Immature natural killer cell (primary cell): ENCODE data around the gene CNOT3. TPM values are rescaled to one million over a fixed set of nuclear protein-coding genes. Genes with fewer than 3 reads are reported as not detected.
A peak's percentile ranks its signal among the peaks of the same experiment; 100 is the strongest.
"Not testable (repeated sequence)": the region's sequence is repeated elsewhere in the genome, so short reads cannot be mapped to it uniquely, and the experiment has no call there.

ENCODE experiments used
- DNase-seq, 3 donors: peaks; one replicate each; pipeline ENCODE4 v3.0.0; 2022; ENCODE audit warnings: mixed read lengths in 1 of 3
- H3K27ac Mint-ChIP-seq, 6 donors: one replicate each; pipeline ENCODE4 v1.8.0; 2020; ENCODE audit warnings: mixed read lengths in 6 of 6, mild to moderate bottlenecking in 5 of 6, inconsistent platforms in 4 of 6, moderate library complexity in 3 of 6
- H3K27me3 Mint-ChIP-seq, 3 donors: one replicate each; pipeline ENCODE4 v1.8.0; 2020 to 2021; ENCODE audit warnings: low read depth in 3 of 3, mild to moderate bottlenecking in 3 of 3, mixed read lengths in 3 of 3, moderate library complexity in 3 of 3, inconsistent platforms in 1 of 3
- H3K36me3 Mint-ChIP-seq, 3 donors: one replicate each; pipeline ENCODE4 v1.8.0; 2020; ENCODE audit warnings: mixed read lengths in 3 of 3, inconsistent platforms in 2 of 3, mild to moderate bottlenecking in 2 of 3
- H3K4me1 Mint-ChIP-seq, 2 donors: one replicate each; pipeline ENCODE4 v1.8.0; 2020; ENCODE audit warnings: inconsistent platforms in 2 of 2, mild to moderate bottlenecking in 2 of 2, mixed read lengths in 2 of 2, moderate library complexity in 1 of 2
- H3K4me3 Mint-ChIP-seq, 5 donors: one replicate each; pipeline ENCODE4 v1.8.0; 2020; ENCODE audit warnings: mild to moderate bottlenecking in 5 of 5, mixed read lengths in 5 of 5, inconsistent platforms in 3 of 5, moderate library complexity in 3 of 5
- H3K9me3 Mint-ChIP-seq, 6 donors: one replicate each; pipeline ENCODE4 v1.8.0; 2020; ENCODE audit warnings: mild to moderate bottlenecking in 6 of 6, mixed read lengths in 6 of 6, inconsistent platforms in 4 of 6, moderate library complexity in 3 of 6
- polyA plus RNA-seq, 3 donors: library from polyadenylated mRNA; unstranded; fragments of 300-500 nt; fragmentation: Illumina TruSeq; gene quantifications; one replicate each; pipeline ENCODE4 v1.2.3, GENCODE V29; 2021

CNOT3 gene
- polyA plus RNA-seq, 3 donors from 2014 or later, result 2.8 to 13.3 (median 4.0) TPM

GRCh38 chr19:54190503-54191010 is 53.0 kb downstream of the CNOT3 start:
- Mint-ChIP-seq H3K27ac (peak overlapping the region; percentile 98 to 100 (median 99)), H3K9me3 (no peaks in the 10 kb centered on the region), H3K36me3 (peaks cover 2 to 8% (median 3%) of the 10 kb centered on the region in 3 donors), H3K4me1 (peaks cover 39 to 43% of the 10 kb centered on the region in 2 donors), H3K27me3 (peaks cover 15 to 18% (median 15%) of the 10 kb centered on the region in 3 donors), H3K4me3 (peak overlapping the region; percentile 93 to 100 (median 94))
- peak; percentile 100 for DNase-seq

DNA sequence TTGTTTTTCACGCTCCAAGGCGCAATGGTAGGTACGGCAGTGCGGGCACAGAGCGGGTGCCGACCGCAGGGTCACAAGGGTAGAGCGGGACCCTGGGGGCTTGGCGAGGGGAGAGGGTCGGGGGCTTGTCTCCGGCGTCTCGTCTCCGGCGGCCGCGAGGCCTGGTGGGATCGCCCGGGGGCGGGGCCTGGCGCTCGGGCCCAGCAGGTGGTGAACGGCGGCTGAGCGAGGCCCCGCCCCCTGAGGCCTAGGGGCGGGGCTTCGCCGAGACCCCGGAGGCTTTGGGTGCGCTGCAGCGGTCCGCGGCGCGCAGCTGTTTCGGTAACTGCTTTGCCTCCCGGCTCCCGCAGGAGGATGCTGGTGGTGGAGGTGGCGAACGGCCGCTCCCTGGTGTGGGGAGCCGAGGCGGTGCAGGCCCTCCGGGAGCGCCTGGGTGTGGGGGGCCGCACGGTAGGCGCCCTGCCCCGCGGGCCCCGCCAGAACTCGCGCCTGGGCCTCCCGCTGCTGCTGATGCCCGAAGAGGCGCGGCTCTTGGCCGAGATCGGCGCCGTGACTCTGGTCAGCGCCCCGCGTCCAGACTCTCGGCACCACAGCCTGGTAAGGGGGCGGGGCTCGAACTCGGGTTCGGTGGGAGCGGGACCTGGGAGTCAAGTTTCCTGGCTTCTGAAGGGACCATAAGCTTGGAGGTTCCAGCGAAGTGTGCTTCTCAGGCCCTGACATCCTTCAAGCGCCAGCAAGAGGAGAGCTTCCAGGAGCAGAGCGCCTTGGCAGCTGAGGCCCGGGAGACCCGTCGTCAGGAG is 53.6 kb downstream of the CNOT3 start, which contains the start of gene TSEN34:
Gene TSEN34 (plus strand): TSS at position 298 of the 800 bp plus-strand sequence. CDS start 57 bp downstream, at position 355.
- peaks cover 39 to 43% of the 10 kb centered on the region in 2 donors for H3K4me1 Mint-ChIP-seq
- H3K4me3 Mint-ChIP-seq, result peak within 1 kb of the TSS; percentile 93 to 100 (median 94)
- H3K27ac Mint-ChIP-seq, result peak within 1 kb of the TSS; percentile 98 to 100 (median 99)
- peak; percentile 95 to 98 (median 98) for DNase-seq
- H3K36me3 Mint-ChIP-seq, result peaks cover 2 to 10% (median 5%) of the 10 kb centered on the region in 3 donors
- H3K27me3 Mint-ChIP-seq, result peaks cover 15 to 18% (median 15%) of the 10 kb centered on the region in 3 donors
- no peaks in the 10 kb centered on the region for H3K9me3 Mint-ChIP-seq

- Mint-ChIP-seq H3K36me3 (peaks cover 2 to 7% (median 5%) of the 10 kb centered on the region in 3 donors), H3K27ac (peak overlapping the region; percentile 87 to 99 (median 92)), H3K27me3 (peaks cover 15 to 18% (median 15%) of the 10 kb centered on the region in 3 donors), H3K4me1 (peaks cover 39 to 43% of the 10 kb centered on the region in 2 donors), H3K4me3 (peak overlapping the region; percentile 93 to 100 (median 94)), H3K9me3 (no peaks in the 10 kb centered on the region)
- DNase-seq, result no peak
Observed at GRCh38 chr19:54191811-54192453, 54.4 kb downstream of the CNOT3 start.

DNA sequence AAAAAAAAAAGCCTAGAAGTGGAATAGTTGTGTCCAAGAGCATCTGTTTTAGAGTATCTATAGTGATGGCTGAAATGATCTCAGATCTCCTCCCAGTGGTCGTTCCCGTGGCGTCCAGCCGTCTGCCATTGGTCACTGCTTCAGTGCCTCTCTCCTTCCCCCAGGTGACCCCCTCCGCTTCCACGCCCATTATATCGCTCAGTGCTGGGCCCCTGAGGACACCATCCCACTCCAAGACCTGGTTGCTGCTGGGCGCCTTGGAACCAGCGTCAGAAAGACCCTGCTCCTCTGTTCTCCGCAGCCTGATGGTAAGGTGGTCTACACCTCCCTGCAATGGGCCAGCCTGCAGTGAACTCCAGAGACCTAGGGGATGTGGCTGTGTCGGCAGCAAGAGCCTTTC is 55.4 kb downstream of the CNOT3 start:
- H3K9me3 Mint-ChIP-seq, result no peaks in the 10 kb centered on the region
- peak overlapping the region in 4 of 6 donors; percentile 18 to 66 (median 60) for H3K27ac Mint-ChIP-seq
- H3K4me3 Mint-ChIP-seq, result peak overlapping the region in 4 of 5 donors; percentile 52 to 93 (median 74)
- DNase-seq, result no peak
- peaks cover 13 to 18% (median 15%) of the 10 kb centered on the region in 3 donors for H3K27me3 Mint-ChIP-seq
- peaks cover 2 to 7% (median 5%) of the 10 kb centered on the region in 3 donors for H3K36me3 Mint-ChIP-seq
- H3K4me1 Mint-ChIP-seq, result peaks cover 31 to 35% of the 10 kb centered on the region in 2 donors

- Mint-ChIP-seq H3K4me1 (peaks cover 24 to 31% of the 10 kb centered on the region in 2 donors), H3K27me3 (peaks cover 13 to 16% (median 16%) of the 10 kb centered on the region in 3 donors)
- H3K4me3 Mint-ChIP-seq, H3K27ac Mint-ChIP-seq, H3K9me3 Mint-ChIP-seq, H3K36me3 Mint-ChIP-seq, DNase-seq: not testable (repeated sequence)
Observed at GRCh38 chr19:54194463-54194862, 56.9 kb downstream of the CNOT3 start.

DNA sequence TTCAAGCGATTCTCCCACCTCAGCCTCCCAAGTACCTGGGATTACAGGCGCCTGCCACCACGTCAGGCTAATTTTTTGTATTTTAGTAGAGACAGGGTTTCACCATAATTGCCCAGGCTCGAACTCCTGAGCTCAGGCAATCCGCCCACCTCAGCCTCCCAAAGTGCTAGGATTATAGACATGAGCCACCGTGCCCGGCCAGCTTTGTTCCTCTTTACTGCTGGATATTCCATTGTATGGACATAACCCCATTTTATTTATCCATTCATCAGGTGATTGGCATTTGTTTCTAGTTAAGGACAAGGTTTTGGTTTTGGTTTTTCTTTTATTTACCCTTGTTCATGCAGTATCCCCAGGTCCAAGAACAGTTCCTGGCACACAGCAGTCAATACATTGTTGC is 59.0 kb downstream of the CNOT3 start:
- Mint-ChIP-seq H3K4me3 (no peak overlapping the region), H3K27ac (no peak overlapping the region), H3K9me3 (no peaks in the 10 kb centered on the region)

GRCh38 chr19:54197121-54197520 is 59.6 kb downstream of the CNOT3 start:
- H3K27ac Mint-ChIP-seq, result peak overlapping the region in 3 of 6 donors; percentile 16 to 60 (median 29)
- no peak for DNase-seq
- peaks cover 2 to 7% (median 5%) of the 10 kb centered on the region in 3 donors for H3K36me3 Mint-ChIP-seq
- H3K27me3 Mint-ChIP-seq, result peaks cover 8 to 12% (median 12%) of the 10 kb centered on the region in 3 donors
- no peaks in the 10 kb centered on the region for H3K9me3 Mint-ChIP-seq
- no peak overlapping the region for H3K4me3 Mint-ChIP-seq
- H3K4me1 Mint-ChIP-seq, result peaks cover 35 to 39% of the 10 kb centered on the region in 2 donors

More for the DNA sequence above, 59.0 kb downstream of the CNOT3 start:
- H3K27me3 Mint-ChIP-seq, result peaks cover 8 to 10% (median 9%) of the 10 kb centered on the region in 3 donors
- H3K4me1 Mint-ChIP-seq, result peaks cover 35 to 39% of the 10 kb centered on the region in 2 donors
- no peak for DNase-seq
- H3K36me3 Mint-ChIP-seq, result peaks cover 2 to 7% (median 5%) of the 10 kb centered on the region in 3 donors

DNA sequence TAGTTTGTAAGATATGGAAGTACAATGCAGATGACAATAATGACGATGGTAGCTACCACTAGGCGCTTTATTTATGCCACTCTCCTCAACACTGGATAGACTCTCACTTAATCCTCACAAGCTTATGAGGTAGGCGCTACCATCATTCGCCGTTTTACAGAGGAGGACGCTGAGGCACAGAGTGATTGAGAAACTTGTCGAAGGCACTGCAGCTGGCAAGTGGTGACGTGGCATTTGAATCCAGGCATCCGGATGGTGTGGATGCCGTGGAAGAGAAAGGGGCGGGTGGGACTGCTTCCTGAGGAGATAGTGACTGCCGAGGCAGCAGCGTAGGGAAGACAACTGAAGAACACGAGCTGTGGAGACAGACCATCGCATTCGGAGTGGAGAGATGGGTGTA is 61.8 kb downstream of the CNOT3 start:
- Mint-ChIP-seq H3K4me3 (peak overlapping the region; percentile 60 to 75 (median 74)), H3K27me3 (peaks cover 8 to 12% (median 10%) of the 10 kb centered on the region in 3 donors), H3K36me3 (peaks cover 5 to 18% (median 17%) of the 10 kb centered on the region in 3 donors), H3K27ac (peak overlapping the region; percentile 60 to 98 (median 74)), H3K9me3 (no peaks in the 10 kb centered on the region), H3K4me1 (peaks cover 40 to 48% of the 10 kb centered on the region in 2 donors)
- DNase-seq, result no peak

DNA sequence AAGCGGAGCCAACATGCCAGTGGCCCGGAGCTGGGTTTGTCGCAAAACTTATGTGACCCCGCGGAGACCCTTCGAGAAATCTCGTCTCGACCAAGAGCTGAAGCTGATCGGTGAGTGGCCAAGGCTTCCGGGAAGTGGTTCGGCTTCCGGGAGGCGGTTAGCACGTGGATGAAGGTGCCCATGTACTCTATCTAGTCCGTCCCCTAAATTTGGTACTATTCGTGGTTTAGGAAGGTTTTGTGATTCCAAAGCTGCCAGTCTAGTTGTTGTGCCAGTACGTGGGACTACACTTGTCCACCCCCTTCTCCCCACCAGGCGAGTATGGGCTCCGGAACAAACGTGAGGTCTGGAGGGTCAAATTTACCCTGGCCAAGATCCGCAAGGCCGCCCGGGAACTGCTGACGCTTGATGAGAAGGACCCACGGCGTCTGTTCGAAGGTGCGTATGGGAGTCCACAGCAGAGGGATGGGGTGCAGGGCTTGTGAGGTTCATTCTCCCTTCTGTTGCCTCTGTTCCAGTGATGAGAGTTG is 63.7 kb downstream of the CNOT3 start:
- H3K4me1 Mint-ChIP-seq, result peaks cover 42 to 63% of the 10 kb centered on the region in 2 donors
- H3K4me3 Mint-ChIP-seq, result peak overlapping the region; percentile 95 to 99 (median 97)
- H3K9me3 Mint-ChIP-seq, result no peaks in the 10 kb centered on the region
- DNase-seq, result no peak
- H3K27me3 Mint-ChIP-seq, result peaks cover 8 to 13% (median 12%) of the 10 kb centered on the region in 3 donors
- peaks cover 0 to 23% (median 18%) of the 10 kb centered on the region in 3 donors for H3K36me3 Mint-ChIP-seq
- peak overlapping the region; percentile 98 to 99 (median 99) for H3K27ac Mint-ChIP-seq

- DNase-seq, result no peak
- Mint-ChIP-seq H3K4me3 (peak overlapping the region; percentile 95 to 99 (median 97)), H3K9me3 (peaks cover 0 to 1% (median 0%) of the 10 kb centered on the region in 6 donors), H3K4me1 (peaks cover 42 to 63% of the 10 kb centered on the region in 2 donors), H3K27me3 (peaks cover 10 to 13% (median 12%) of the 10 kb centered on the region in 3 donors), H3K36me3 (peaks cover 0 to 31% (median 18%) of the 10 kb centered on the region in 3 donors), H3K27ac (peak overlapping the region; percentile 98 to 99 (median 99))
Observed at GRCh38 chr19:54201980-54202379, 64.4 kb downstream of the CNOT3 start.

- Mint-ChIP-seq H3K9me3 (peaks cover 0 to 1% (median 0%) of the 10 kb centered on the region in 6 donors), H3K27ac (peak overlapping the region in 4 of 6 donors; percentile 32 to 99 (median 67)), H3K4me3 (peak overlapping the region; percentile 24 to 98 (median 36)), H3K36me3 (peaks cover 8 to 43% (median 26%) of the 10 kb centered on the region in 3 donors), H3K4me1 (peaks cover 48 to 72% of the 10 kb centered on the region in 2 donors), H3K27me3 (peaks cover 12 to 19% (median 13%) of the 10 kb centered on the region in 3 donors)
- DNase-seq, result no peak
Observed at GRCh38 chr19:54203151-54203611, 65.6 kb downstream of the CNOT3 start.

DNA sequence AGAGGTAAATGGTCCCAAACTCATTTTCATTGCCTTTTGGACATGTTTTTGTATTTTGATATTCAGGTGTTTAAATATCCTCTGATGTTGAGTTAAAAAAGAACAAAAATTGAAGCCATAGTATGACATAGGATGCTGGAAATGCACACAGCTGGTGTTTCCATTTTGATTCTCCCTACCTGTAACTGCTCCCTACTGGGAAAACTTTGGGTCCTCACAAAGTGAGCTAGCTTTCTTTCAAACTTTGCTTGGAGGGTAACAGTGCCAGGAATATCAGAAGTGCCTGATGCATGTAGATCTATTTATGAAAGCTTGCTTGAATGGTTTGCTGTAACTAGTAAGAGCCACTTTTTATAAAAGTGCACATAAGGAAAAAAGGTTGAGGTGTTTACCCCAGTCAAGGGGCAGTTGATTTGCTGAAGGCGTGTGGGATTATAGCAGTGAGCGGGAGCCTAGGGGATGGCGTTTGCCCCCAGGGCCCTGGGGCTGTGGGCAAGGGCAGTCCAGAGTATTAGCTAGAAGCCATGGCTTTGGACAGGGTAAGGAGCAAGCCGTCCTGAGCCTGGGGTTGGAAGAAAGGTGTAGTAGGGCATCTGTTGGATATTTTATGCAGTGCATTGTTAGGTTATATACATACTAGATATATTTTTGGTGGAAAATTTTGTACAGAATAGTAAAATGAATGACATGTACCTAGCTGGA is 67.4 kb downstream of the CNOT3 start:
- H3K4me1 Mint-ChIP-seq, result peaks cover 60 to 82% of the 10 kb centered on the region in 2 donors
- peak overlapping the region in 4 of 6 donors; percentile 3 to 66 (median 8) for H3K27ac Mint-ChIP-seq
- H3K9me3 Mint-ChIP-seq, result peaks cover 0 to 1% (median 0%) of the 10 kb centered on the region in 6 donors
- H3K36me3 Mint-ChIP-seq, result peaks cover 11 to 47% (median 28%) of the 10 kb centered on the region in 3 donors
- peaks cover 12 to 29% (median 19%) of the 10 kb centered on the region in 3 donors for H3K27me3 Mint-ChIP-seq
- no peak for DNase-seq
- H3K4me3 Mint-ChIP-seq, result no peak overlapping the region
